Ascending aorta (tissue), 2 donors: ENCODE data around the gene FOXO1. TPM values are rescaled to one million over a fixed set of nuclear protein-coding genes. Genes with fewer than 3 reads are reported as not detected.
A peak's percentile ranks its signal among the peaks of the same experiment; 100 is the strongest.

Experiments used
- DNase-seq, 2 donors: peaks; one replicate each; pipeline ENCODE4 v3.0.0-alpha.2; 2019; ENCODE audit warnings: low spot score in 2 of 2
- H3K27ac ChIP-seq, 2 donors: fragments of 200-600 bp; sonication (generic); one replicate each; pipeline ENCODE4 v1.5.1; 2016 to 2017; ENCODE audit warnings: mild to moderate bottlenecking in 1 of 2
- H3K27me3 ChIP-seq: fragments of 200-600 bp; sonication (generic); one replicate; pipeline ENCODE4 v1.5.1; 2017
- H3K36me3 ChIP-seq, 2 donors: fragments of 200-600 bp; sonication (generic); one replicate each; pipeline ENCODE4 v1.5.1; 2016
- H3K4me1 ChIP-seq, 2 donors: fragments of 200-600 bp; sonication (generic); one replicate each; pipeline ENCODE4 v1.5.1; 2016 to 2017; ENCODE audit warnings: mild to moderate bottlenecking in 1 of 2
- H3K4me3 ChIP-seq, 2 donors: fragments of 200-600 bp; sonication (generic); one replicate each; pipeline ENCODE4 v1.5.1; 2016 to 2017; ENCODE audit warnings: mild to moderate bottlenecking in 1 of 2
- H3K9me3 ChIP-seq, 2 donors: fragments of 200-600 bp; sonication (generic); one replicate each; pipeline ENCODE4 v1.5.1; 2016
- intact Hi-C: fragments of 100-400 bp; cut with DNase I; formaldehyde crosslinking; loops from one replicate; pipeline ENCODE4 v1.15.1; 2023
- total RNA-seq: library from RNA; depleted of rRNA; stranded (reverse); fragments of >200 nt; gene quantifications from one replicate; pipeline ENCODE4 v1.1.0, GENCODE V29; 2016
- TF ChIP-seq, protein P1 (sequence below), 3 experiments: fragments of 200-600 bp in 2 of 3; fragments of 450-650 bp in 1 of 3; sonication (generic) in 2 of 3; IDR thresholded peaks; one replicate each; pipeline ENCODE4 v1.5.1; 2016 to 2019; ENCODE audit warnings: antibody characterized with exemption in 3 of 3, mild to moderate bottlenecking in 1 of 3, moderate library complexity in 1 of 3

The FOXO1 gene
- total RNA-seq, 1 donor from 2014 or later: 65.1 TPM

DNA sequence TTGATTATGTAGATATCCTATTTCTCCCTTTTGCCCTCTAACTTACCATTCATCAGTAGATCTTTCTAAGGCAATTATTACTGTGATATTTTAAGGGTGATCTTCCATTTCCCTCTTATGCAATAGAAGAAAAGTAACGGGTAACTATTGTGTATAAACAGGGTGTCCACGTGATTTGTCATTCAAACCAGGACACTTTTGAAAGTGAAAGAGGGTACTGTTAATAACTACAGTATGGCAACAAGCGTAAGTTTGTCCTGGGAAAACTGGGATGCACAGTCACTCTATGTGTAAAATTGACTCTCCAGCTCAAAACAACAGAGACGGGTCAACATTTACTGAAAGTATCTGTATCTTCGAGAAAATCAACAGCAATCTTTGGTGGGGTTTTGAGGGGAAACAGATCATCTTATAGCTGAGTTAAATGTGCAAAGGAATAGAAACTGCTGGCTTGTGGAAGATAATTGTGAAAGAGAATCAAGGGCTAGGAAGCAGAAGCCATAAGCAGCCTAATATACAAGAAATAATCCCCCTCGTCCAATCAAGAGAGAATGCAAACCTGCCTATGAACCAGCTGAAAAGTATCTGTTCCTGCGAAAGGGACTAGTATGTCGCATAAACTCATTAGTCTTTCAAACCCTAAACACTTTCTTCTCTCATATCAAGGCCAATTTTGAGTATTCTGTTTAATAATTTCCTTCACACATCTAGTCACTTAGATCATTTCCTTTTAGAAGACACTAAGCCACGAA is 126.7 kb downstream of the FOXO1 start:
- Histone ChIP-seq H3K36me3 (no peaks in the 10 kb centered on the region), H3K27ac (peak overlapping the region in 1 of 2 donors; percentile 45), H3K9me3 (no peaks in the 10 kb centered on the region), H3K27me3 (no peaks in the 10 kb centered on the region), H3K4me1 (peaks cover 0 to 9% of the 10 kb centered on the region in 2 donors), H3K4me3 (no peak overlapping the region)
- intact Hi-C loops: no loop called here
- DNase-seq: no peak
- TF ChIP-seq, protein P1, sequence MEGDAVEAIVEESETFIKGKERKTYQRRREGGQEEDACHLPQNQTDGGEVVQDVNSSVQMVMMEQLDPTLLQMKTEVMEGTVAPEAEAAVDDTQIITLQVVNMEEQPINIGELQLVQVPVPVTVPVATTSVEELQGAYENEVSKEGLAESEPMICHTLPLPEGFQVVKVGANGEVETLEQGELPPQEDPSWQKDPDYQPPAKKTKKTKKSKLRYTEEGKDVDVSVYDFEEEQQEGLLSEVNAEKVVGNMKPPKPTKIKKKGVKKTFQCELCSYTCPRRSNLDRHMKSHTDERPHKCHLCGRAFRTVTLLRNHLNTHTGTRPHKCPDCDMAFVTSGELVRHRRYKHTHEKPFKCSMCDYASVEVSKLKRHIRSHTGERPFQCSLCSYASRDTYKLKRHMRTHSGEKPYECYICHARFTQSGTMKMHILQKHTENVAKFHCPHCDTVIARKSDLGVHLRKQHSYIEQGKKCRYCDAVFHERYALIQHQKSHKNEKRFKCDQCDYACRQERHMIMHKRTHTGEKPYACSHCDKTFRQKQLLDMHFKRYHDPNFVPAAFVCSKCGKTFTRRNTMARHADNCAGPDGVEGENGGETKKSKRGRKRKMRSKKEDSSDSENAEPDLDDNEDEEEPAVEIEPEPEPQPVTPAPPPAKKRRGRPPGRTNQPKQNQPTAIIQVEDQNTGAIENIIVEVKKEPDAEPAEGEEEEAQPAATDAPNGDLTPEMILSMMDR (IDR thresholded peaks at IDR 0.05): no peak

DNA sequence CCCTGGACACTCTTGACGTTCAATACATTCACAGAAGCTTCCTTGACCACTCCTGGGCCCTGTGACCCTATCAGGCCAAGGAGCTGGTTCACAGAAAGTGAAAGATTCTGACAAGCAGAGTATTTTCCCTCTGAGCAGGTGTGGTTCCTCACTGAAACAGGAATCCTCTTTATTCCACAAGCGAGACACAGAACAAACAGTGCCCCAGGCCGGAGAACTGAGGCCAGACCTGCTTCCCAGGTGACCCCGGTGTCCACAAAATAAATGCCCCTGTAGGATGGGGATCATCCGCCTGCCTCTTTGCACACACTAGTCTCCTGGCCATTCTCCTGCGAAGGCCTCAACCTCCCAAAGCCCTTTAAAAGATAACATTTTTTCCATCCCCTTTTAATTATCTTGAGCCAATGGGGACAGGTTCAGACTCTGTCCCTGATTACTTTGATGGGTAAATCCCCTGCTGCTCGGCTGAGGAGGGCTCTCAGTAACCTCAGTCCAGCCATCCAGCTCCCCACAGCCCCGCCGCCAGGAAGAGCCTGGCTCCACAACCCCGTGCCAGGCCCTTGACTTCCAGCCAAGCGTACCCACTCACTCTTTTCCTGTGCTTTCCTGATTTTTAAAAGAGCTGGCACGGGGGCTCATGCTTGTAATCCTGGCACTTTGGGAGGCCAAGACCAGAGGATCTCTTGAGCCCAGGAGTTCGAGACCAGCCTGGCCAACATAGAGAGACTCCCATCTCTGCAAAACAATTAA is 129.1 kb downstream of the FOXO1 start:
- TF ChIP-seq, protein P1 (IDR thresholded peaks at IDR 0.05): no peak
- Histone ChIP-seq H3K4me1 (peaks cover 0 to 9% of the 10 kb centered on the region in 2 donors), H3K4me3 (no peak overlapping the region), H3K36me3 (no peaks in the 10 kb centered on the region), H3K27me3 (no peaks in the 10 kb centered on the region), H3K9me3 (no peaks in the 10 kb centered on the region), H3K27ac (peak overlapping the region in 1 of 2 donors; percentile 40)
- no peak for DNase-seq
- intact Hi-C loops: no loop called here

DNA sequence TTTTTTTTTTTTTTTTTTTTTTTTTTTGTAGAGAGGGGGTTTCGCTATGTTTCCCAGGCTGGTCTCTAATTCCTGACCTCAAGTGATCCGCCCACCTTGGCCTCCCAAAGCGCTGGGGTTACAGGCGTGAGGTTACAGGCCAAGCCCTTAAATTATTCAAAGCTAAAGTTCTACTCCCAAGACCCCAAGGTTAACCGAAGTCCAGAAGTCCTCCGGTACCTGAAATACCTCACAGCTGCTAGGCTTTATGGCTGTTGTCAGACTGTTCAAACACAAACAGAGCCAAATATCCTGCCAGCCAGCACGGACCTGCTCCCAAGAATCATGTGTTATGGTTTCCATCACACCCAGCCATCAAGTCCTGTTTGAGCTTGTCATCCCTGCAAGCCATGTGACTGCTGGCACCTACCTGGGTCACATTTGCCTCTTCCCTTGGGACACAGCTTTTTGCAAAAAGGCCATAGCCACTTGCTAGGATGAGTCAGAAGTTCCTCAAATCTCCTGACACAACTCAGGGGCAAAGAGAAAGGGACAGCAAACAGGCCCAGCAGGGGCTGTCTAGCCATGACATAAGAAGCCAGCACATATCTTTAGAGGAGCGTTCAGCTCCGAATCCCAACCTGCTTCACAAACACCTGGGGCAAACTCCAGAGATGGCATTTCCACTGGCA is 129.9 kb downstream of the FOXO1 start:
- no peaks in the 10 kb centered on the region for H3K36me3 ChIP-seq
- TF ChIP-seq, protein P1 (IDR thresholded peaks at IDR 0.05): no peak
- H3K27me3 ChIP-seq: no peaks in the 10 kb centered on the region
- H3K27ac ChIP-seq: peak overlapping the region in 1 of 2 donors; percentile 40
- no peak overlapping the region for H3K4me3 ChIP-seq
- no peaks in the 10 kb centered on the region for H3K9me3 ChIP-seq
- intact Hi-C loops: no loop called here
- peaks cover 0 to 9% of the 10 kb centered on the region in 2 donors for H3K4me1 ChIP-seq
- no peak for DNase-seq

DNA sequence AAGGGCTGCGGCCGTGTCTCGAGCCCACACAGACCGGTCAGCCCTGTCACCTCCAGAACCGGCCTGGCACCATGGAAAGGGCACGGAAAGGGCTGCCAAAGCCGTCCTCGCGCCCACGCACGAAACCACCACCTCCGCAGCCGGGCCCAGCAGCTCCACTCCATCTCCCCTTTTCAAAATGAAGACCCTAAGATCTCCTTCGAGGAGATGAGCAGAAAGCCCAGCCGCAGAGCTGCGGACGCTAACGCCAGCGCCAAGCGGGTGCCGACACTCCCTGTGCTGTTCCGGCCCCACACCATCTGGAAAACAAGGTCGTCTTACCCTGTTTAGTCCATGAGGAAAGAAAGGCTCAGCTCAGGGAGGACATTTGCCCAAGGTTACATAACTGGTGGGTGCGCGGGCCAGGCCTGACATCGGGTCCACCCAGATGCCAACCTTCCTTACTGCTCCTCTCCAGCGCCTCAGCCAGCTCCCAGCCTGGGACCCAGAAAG is 131.1 kb downstream of the FOXO1 start:
- Histone ChIP-seq H3K9me3 (no peaks in the 10 kb centered on the region), H3K36me3 (no peaks in the 10 kb centered on the region), H3K4me1 (peaks cover 0 to 2% of the 10 kb centered on the region in 2 donors), H3K4me3 (no peak overlapping the region), H3K27me3 (no peaks in the 10 kb centered on the region), H3K27ac (no peak overlapping the region)
- DNase-seq: no peak
- TF ChIP-seq, protein P1 (IDR thresholded peaks at IDR 0.05): no peak
- intact Hi-C loops: no loop called here

DNA sequence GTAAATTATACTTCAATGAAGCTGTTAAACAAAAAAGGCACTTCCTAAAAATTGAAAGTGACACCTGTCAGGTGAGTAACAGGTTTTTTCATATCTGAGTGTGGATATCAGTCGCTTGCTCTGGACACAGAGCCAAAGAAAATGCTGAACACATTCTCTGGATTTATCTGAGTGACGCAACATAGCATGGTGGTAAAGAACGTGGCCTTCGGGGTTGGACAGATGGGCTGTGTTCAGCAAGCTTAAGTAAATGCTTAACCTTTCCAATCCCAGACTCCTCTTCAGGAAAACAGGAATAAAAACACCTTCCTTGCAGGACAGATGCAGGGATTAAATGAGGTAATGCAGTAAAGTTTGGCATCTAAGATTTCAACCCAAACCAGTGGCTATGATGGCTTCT is 132.0 kb downstream of the FOXO1 start:
- TF ChIP-seq, protein P1 (IDR thresholded peaks at IDR 0.05): no peak
- DNase-seq: no peak
- Histone ChIP-seq H3K4me3 (no peak overlapping the region), H3K9me3 (no peaks in the 10 kb centered on the region), H3K4me1 (no peaks in the 10 kb centered on the region), H3K36me3 (no peaks in the 10 kb centered on the region), H3K27me3 (no peaks in the 10 kb centered on the region), H3K27ac (no peak overlapping the region)
- intact Hi-C loops: no loop called here
